Measurements from ENCODE around the gene NHS. TPM values are rescaled to one million over a fixed set of nuclear protein-coding genes. Genes with fewer than 3 reads are reported as not detected.

Gene NHS
- total and polyA plus RNA-seq, 2 of the 13 experiments (the other 11 are each of a cell fraction or from before 2014, with no cell fraction given): 0.02 TPM; not detected in 1

DNA sequence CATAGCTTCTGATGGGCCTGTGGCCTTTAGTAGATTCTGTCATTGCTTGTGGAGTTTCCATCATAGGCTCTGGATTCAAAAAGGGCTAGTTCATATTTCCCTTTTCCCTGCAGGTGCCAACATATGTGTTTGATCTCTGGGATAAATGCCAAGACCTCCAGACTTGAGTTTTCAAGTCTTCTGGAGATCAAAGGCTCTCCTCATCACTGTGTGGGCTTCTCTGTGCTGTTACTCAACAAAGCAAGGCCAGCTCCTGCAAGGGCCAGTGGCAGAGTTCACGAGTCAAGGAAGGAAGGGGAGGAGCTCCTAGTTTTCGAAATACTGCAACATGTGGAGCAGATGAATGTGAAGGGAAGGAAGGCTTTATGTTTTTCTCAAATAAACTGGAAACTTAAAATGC, 299.6 kb downstream of the NHS start:
- POLR2A ChIA-PET: no interaction called here
- BruUV-seq (replicated peaks): no TSS peak
- WGBS (ENCODE audit: low lambda C conversion rate): 0% methylated on average over 2 of the region's 2 CpGs
- FAIRE-seq (no peak), DNase-seq (ENCODE audit: low spot score) (no peak), ATAC-seq (no peak)
- in situ Hi-C loops (cut with HindIII; ENCODE audit: extremely low pct_ligation_motif_present, low pct_unique_long_range_greater_than_20kb) (no loop called here), intact Hi-C loops (cut with micrococcal nuclease; ENCODE audit: unreplicated experiment) (no loop called here)
- no peaks in the 10 kb centered on the region for H3K4me1 ChIP-seq (ENCODE audit: insufficient read depth, low read length)
- CTCF ChIA-PET (ENCODE audit: low intra/inter-chr PET ratio, low total read pairs): no interaction called here
- H3K4me2 ChIP-seq (ENCODE audit: low read depth, low read length): no peak overlapping the region
- no peak overlapping the region for H3K4me3 ChIP-seq (replicated peaks in 1 of 3; ENCODE audit: insufficient read depth in 1 of 3, low read depth in 2 of 3, low read length in 3 of 3)
- H4K20me1 ChIP-seq (ENCODE audit: insufficient read depth, low read length): no peaks in the 10 kb centered on the region
- no peak overlapping the region for H3K9ac ChIP-seq (ENCODE audit: insufficient read depth, low read depth, low read length)
- H3K27me3 ChIP-seq (ENCODE audit: control insufficient read depth in 1 of 2, insufficient read depth in 2 of 2, low read length in 2 of 2): no peaks in the 10 kb centered on the region
- H3K79me2 ChIP-seq (ENCODE audit: insufficient read depth, low read length): no peaks in the 10 kb centered on the region
- H3K9me3 ChIP-seq (ENCODE audit: low read length): no peaks in the 10 kb centered on the region
- H2AFZ ChIP-seq (ENCODE audit: low read length): no peak overlapping the region
- H3K27ac ChIP-seq (ENCODE audit: extremely low read length, insufficient read depth, low read length): no peak overlapping the region
- no peak for TF ChIP-seq NPAS2 (CRISPR knock-in tag; IDR thresholded peaks at IDR 0.05; ENCODE audit: borderline replicate concordance)
- no peak for TF ChIP-seq ZNF530 (CRISPR knock-in tag; IDR thresholded peaks at IDR 0.05; ENCODE audit: low read depth)
- TF ChIP-seq, protein P1, sequence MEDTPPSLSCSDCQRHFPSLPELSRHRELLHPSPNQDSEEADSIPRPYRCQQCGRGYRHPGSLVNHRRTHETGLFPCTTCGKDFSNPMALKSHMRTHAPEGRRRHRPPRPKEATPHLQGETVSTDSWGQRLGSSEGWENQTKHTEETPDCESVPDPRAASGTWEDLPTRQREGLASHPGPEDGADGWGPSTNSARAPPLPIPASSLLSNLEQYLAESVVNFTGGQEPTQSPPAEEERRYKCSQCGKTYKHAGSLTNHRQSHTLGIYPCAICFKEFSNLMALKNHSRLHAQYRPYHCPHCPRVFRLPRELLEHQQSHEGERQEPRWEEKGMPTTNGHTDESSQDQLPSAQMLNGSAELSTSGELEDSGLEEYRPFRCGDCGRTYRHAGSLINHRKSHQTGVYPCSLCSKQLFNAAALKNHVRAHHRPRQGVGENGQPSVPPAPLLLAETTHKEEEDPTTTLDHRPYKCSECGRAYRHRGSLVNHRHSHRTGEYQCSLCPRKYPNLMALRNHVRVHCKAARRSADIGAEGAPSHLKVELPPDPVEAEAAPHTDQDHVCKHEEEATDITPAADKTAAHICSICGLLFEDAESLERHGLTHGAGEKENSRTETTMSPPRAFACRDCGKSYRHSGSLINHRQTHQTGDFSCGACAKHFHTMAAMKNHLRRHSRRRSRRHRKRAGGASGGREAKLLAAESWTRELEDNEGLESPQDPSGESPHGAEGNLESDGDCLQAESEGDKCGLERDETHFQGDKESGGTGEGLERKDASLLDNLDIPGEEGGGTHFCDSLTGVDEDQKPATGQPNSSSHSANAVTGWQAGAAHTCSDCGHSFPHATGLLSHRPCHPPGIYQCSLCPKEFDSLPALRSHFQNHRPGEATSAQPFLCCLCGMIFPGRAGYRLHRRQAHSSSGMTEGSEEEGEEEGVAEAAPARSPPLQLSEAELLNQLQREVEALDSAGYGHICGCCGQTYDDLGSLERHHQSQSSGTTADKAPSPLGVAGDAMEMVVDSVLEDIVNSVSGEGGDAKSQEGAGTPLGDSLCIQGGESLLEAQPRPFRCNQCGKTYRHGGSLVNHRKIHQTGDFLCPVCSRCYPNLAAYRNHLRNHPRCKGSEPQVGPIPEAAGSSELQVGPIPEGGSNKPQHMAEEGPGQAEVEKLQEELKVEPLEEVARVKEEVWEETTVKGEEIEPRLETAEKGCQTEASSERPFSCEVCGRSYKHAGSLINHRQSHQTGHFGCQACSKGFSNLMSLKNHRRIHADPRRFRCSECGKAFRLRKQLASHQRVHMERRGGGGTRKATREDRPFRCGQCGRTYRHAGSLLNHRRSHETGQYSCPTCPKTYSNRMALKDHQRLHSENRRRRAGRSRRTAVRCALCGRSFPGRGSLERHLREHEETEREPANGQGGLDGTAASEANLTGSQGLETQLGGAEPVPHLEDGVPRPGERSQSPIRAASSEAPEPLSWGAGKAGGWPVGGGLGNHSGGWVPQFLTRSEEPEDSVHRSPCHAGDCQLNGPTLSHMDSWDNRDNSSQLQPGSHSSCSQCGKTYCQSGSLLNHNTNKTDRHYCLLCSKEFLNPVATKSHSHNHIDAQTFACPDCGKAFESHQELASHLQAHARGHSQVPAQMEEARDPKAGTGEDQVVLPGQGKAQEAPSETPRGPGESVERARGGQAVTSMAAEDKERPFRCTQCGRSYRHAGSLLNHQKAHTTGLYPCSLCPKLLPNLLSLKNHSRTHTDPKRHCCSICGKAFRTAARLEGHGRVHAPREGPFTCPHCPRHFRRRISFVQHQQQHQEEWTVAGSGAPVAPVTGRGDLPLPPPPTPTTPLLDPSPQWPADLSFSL (CRISPR knock-in tag; IDR thresholded peaks at IDR 0.05): no peak
- no peak for TF ChIP-seq MED8 (CRISPR knock-in tag; IDR thresholded peaks at IDR 0.05; ENCODE audit: insufficient replicate concordance)
- no peak for TF ChIP-seq ZNF670 (CRISPR knock-in tag; IDR thresholded peaks at IDR 0.05; ENCODE audit: borderline replicate concordance)
- no peak for TF ChIP-seq KLF11 (CRISPR knock-in tag; IDR thresholded peaks at IDR 0.05)
- TF ChIP-seq MAF1 (CRISPR knock-in tag; IDR thresholded peaks at IDR 0.05; ENCODE audit: borderline replicate concordance): no peak
- no peaks in the 10 kb centered on the region for H3K36me3 ChIP-seq (replicated peaks in 1 of 2; ENCODE audit: control insufficient read depth in 1 of 2, insufficient read depth in 2 of 2, low read length in 2 of 2)
